Endothelial cell of umbilical vein (primary cell): ENCODE data around the gene KY. TPM values are rescaled to one million over a fixed set of nuclear protein-coding genes. Genes with fewer than 3 reads are reported as not detected.

Experiments used
- BruUV-seq: library from RNA; stranded (reverse); fragments of 400-500 nt; replicated peaks from 2 replicates; lab custom pipeline; 2021; lab: Mats Ljungman, UMichigan
- CTCF ChIA-PET: fragments of 300-600, 350-600 bp; sonication (Branson Sonifier 250); formaldehyde crosslinking; loops from one replicate; lab custom pipeline; 2021; ENCODE audit warnings: antibody characterized with exemption, inconsistent platforms; lab: Charles Lee
- POLR2A ChIA-PET: fragments of 300-600, 350-600 bp; sonication (Branson Sonifier 250); formaldehyde crosslinking; loops from one replicate; lab custom pipeline; 2021; ENCODE audit warnings: antibody characterized with exemption, inconsistent platforms; lab: Charles Lee
- DNase-seq: peaks from one replicate; pipeline ENCODE4 v3.0.0-alpha.2; 2011; ENCODE audit warnings: low read depth, low spot score
- FAIRE-seq: peaks from 2 replicates; lab custom pipeline; 2011; peaks lifted over from hg19 to GRCh38; lab: Jason Lieb, UNC
- H2AFZ ChIP-seq: 2 replicates; pipeline ENCODE4 v1.6.0; 2012; ENCODE audit warnings: low read depth, low read length, control low read depth, inconsistent platforms
- H3K27ac ChIP-seq: 2 replicates; pipeline ENCODE4 v1.5.1; 2011; ENCODE audit warnings: low read depth, mild to moderate bottlenecking, control low read depth, low read length, moderate library complexity; ENCODE audit not compliant: insufficient read depth
- H3K27me3 ChIP-seq, 2 experiments: 2 replicates each; pipeline versions ENCODE4 v1.6.0 to v1.6.1; 2011; ENCODE audit warnings: low read length in 2 of 2, mixed read lengths in 1 of 2; ENCODE audit not compliant: control insufficient read depth in 2 of 2, insufficient read depth in 2 of 2
- H3K36me3 ChIP-seq, 2 experiments: 2 replicates in 1 of 2; 3 replicates in 1 of 2; pipeline ENCODE4 v1.5.1; 2011; ENCODE audit warnings: low read length in 2 of 2, mild to moderate bottlenecking in 1 of 2, moderate library complexity in 1 of 2; ENCODE audit not compliant: control insufficient read depth in 2 of 2, insufficient read depth in 2 of 2; ENCODE audit errors: extremely low read depth in 1 of 2
- H3K4me1 ChIP-seq: 3 replicates; pipeline ENCODE4 v1.5.1; 2011; ENCODE audit warnings: mild to moderate bottlenecking, low read length; ENCODE audit not compliant: control insufficient read depth, insufficient read depth; ENCODE audit errors: extremely low read depth
- H3K4me2 ChIP-seq: 2 replicates; pipeline ENCODE4 v1.6.1; 2011; ENCODE audit warnings: low read length, control low read depth, mixed read lengths; ENCODE audit not compliant: insufficient read depth
- H3K4me3 ChIP-seq, 3 experiments: fragments of 200-600 bp in 1 of 3; sonication (generic), shearing (Covaris generic) in 1 of 3; replicated peaks in 1 of 3; 2 replicates each; pipeline ENCODE4 v1.5.1; 2011 to 2016; ENCODE audit warnings: control low read depth in 3 of 3, low read length in 3 of 3, mild to moderate bottlenecking in 2 of 3, inconsistent platforms in 1 of 3, low read depth in 1 of 3, moderate library complexity in 1 of 3; ENCODE audit not compliant: insufficient read depth in 1 of 3
- H3K79me2 ChIP-seq: 2 replicates; pipeline ENCODE4 v1.6.0; 2012; ENCODE audit warnings: low read length, inconsistent platforms; ENCODE audit not compliant: control insufficient read depth, insufficient read depth
- H3K9ac ChIP-seq: replicated peaks from 2 replicates; pipeline ENCODE3; 2011; ENCODE audit warnings: low read length, control low read depth; ENCODE audit not compliant: insufficient read depth; ENCODE audit errors: extremely low read depth
- H3K9me1 ChIP-seq: replicated peaks from 3 replicates; pipeline ENCODE4 v1.6.0; 2011; ENCODE audit warnings: mild to moderate bottlenecking, low read length; ENCODE audit not compliant: control insufficient read depth, insufficient read depth; ENCODE audit errors: extremely low read depth
- H3K9me3 ChIP-seq: replicated peaks from 2 replicates; pipeline ENCODE4 v1.5.1; 2012; ENCODE audit warnings: low read length, inconsistent platforms; ENCODE audit not compliant: control insufficient read depth, insufficient read depth
- H4K20me1 ChIP-seq: replicated peaks from 2 replicates; pipeline ENCODE3; 2011; ENCODE audit warnings: mild to moderate bottlenecking, low read length; ENCODE audit not compliant: control insufficient read depth, insufficient read depth; ENCODE audit errors: extremely low read depth
- EZH2 ChIP-seq: IDR thresholded peaks from 2 replicates; pipeline ENCODE4 v1.6.1; 2012; ENCODE audit warnings: borderline replicate concordance, low read depth, mild to moderate bottlenecking, moderate library complexity, low read length, inconsistent platforms; ENCODE audit not compliant: severe bottlenecking
- FOS ChIP-seq: IDR thresholded peaks from 2 replicates; pipeline ENCODE4 v1.6.1; 2011; ENCODE audit warnings: mild to moderate bottlenecking, low read length, moderate library complexity, borderline replicate concordance; ENCODE audit not compliant: insufficient read depth
- GATA2 ChIP-seq: IDR thresholded peaks from 2 replicates; pipeline ENCODE4 v1.7.0; 2011; ENCODE audit warnings: low read depth, mild to moderate bottlenecking, moderate library complexity, mixed read lengths, low read length; ENCODE audit not compliant: insufficient read length, insufficient read depth
- JUN ChIP-seq: IDR thresholded peaks from 2 replicates; pipeline ENCODE4 v1.6.1; 2011; ENCODE audit warnings: borderline replicate concordance, low read depth; ENCODE audit not compliant: insufficient read length, insufficient read depth
- POLR2A ChIP-seq: IDR thresholded peaks from 2 replicates; pipeline ENCODE4 v1.6.1; 2012; ENCODE audit warnings: low read depth, mild to moderate bottlenecking, control low read depth, low read length
- POLR2AphosphoS5 ChIP-seq: IDR thresholded peaks from 2 replicates; pipeline ENCODE4 v1.6.1; 2012; ENCODE audit warnings: low read depth, mild to moderate bottlenecking, control low read depth, low read length, moderate library complexity; ENCODE audit not compliant: insufficient read depth
- dilution Hi-C: fragments of 300-500 bp; cut with MboI; formaldehyde crosslinking; loops from one replicate; pipeline ENCODE4 v1.15.0; 2019; ENCODE audit warnings: low sequenced_read_pairs; ENCODE audit not compliant: extremely low pct_ligation_motif_present
- intact Hi-C: fragments of 100-400 bp; cut with micrococcal nuclease; formaldehyde crosslinking; loops from one replicate; pipeline ENCODE4 v1.10.0; 2022
- polyA plus RNA-seq, 4 experiments: library from polyadenylated mRNA; depleted of rRNA in 3 of 4; stranded (reverse) in 3 of 4; unstranded in 1 of 4; fragments of >200 nt; gene quantifications; 2 replicates each; pipeline versions ENCODE4 v1.2.1 to v1.2.3, GENCODE V29; 2011 to 2012; ENCODE audit warnings: missing spikeins in 1 of 4
- total RNA-seq: library from RNA; stranded (reverse); gene quantifications from 2 replicates; pipeline ENCODE4 v1.2.3, GENCODE V29; 2021
- TF ChIP-seq, protein P1 (sequence below), 2 donors: IDR thresholded peaks; 1 replicate in 1 of 2; 2 replicates in 1 of 2; pipeline ENCODE4 v1.5.1; 2011; ENCODE audit warnings: low read length in 2 of 2, mild to moderate bottlenecking in 2 of 2, moderate library complexity in 2 of 2, control low read depth in 1 of 2, inconsistent platforms in 1 of 2, low read depth in 1 of 2; ENCODE audit not compliant: insufficient read depth in 1 of 2; ENCODE audit errors: extremely low read depth in 1 of 2

KY gene
- total and polyA plus RNA-seq, 2 donors (not counting 3 experiments of a cell fraction or from before 2014, with no cell fraction given) = not detected

DNA sequence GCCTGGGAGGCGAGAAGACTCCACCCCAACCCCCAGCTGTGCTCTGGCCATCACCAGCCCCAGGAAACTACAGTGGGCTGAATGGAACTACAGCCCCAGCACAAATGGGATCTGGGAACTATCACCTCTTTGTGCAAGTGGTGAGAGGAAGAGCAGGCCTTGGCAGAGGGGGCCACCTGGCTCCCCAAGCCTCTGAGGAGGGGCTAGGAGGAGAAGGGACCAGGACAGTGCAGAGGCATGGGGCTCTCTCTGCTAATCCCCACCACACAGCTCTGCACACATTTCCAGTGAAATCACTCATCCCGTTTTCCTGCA is 31.6 kb downstream of the KY start:
- Histone ChIP-seq H3K36me3 (no peaks in the 10 kb centered on the region), H3K9me3 (no peaks in the 10 kb centered on the region), H4K20me1 (no peaks in the 10 kb centered on the region), H3K4me3 (no peak overlapping the region), H3K27me3 (no peaks in the 10 kb centered on the region), H3K27ac (no peak overlapping the region), H3K4me1 (no peaks in the 10 kb centered on the region), H2AFZ (no peak overlapping the region), H3K79me2 (no peaks in the 10 kb centered on the region), H3K9me1 (no peaks in the 10 kb centered on the region), H3K9ac (no peak overlapping the region), H3K4me2 (no peak overlapping the region)
- intact Hi-C loops (no loop called here), dilution Hi-C loops (no loop called here)
- ChIA-PET POLR2A (no interaction called here), CTCF (no interaction called here)
- BruUV-seq = no TSS peak
- TF ChIP-seq POLR2AphosphoS5 (no peak), FOS (no peak), JUN (no peak), EZH2 (no peak), GATA2 (no peak), POLR2A (no peak)
- TF ChIP-seq, protein P1, sequence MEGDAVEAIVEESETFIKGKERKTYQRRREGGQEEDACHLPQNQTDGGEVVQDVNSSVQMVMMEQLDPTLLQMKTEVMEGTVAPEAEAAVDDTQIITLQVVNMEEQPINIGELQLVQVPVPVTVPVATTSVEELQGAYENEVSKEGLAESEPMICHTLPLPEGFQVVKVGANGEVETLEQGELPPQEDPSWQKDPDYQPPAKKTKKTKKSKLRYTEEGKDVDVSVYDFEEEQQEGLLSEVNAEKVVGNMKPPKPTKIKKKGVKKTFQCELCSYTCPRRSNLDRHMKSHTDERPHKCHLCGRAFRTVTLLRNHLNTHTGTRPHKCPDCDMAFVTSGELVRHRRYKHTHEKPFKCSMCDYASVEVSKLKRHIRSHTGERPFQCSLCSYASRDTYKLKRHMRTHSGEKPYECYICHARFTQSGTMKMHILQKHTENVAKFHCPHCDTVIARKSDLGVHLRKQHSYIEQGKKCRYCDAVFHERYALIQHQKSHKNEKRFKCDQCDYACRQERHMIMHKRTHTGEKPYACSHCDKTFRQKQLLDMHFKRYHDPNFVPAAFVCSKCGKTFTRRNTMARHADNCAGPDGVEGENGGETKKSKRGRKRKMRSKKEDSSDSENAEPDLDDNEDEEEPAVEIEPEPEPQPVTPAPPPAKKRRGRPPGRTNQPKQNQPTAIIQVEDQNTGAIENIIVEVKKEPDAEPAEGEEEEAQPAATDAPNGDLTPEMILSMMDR (IDR thresholded peaks at IDR 0.05; ENCODE audit: extremely low read depth in 1 of 2, insufficient read depth in 1 of 2, low read depth in 1 of 2, low read length in 2 of 2) = no peak
- DNase-seq (no peak), FAIRE-seq (no peak)
